Muscle layer of colon (tissue), 2 donors: ENCODE results near the gene RRP1.
"Not testable (repeated sequence)": the region's sequence is repeated elsewhere in the genome, so short reads cannot be mapped to it uniquely, and the experiment has no call there.

Source experiments
- H3K27ac ChIP-seq: one replicate; pipeline ENCODE4 v1.7.0; 2013; ENCODE audit warnings: low read depth, mild to moderate bottlenecking, low read length, moderate library complexity
- H3K27me3 ChIP-seq, 2 donors: one replicate each; pipeline ENCODE4 v1.7.0; 2013; ENCODE audit warnings: low read length in 2 of 2, mild to moderate bottlenecking in 2 of 2; ENCODE audit not compliant: insufficient read depth in 2 of 2, control insufficient read depth in 1 of 2
- H3K36me3 ChIP-seq: one replicate; pipeline ENCODE4 v1.7.0; 2013; ENCODE audit warnings: mild to moderate bottlenecking, low read length; ENCODE audit not compliant: insufficient read depth
- H3K4me1 ChIP-seq: one replicate; pipeline ENCODE4 v1.7.0; 2013; ENCODE audit warnings: mild to moderate bottlenecking, low read length; ENCODE audit not compliant: insufficient read depth
- H3K4me3 ChIP-seq, 2 donors: one replicate each; pipeline ENCODE4 v1.7.0; 2013; ENCODE audit warnings: low read length in 2 of 2, low read depth in 1 of 2, mild to moderate bottlenecking in 1 of 2, moderate library complexity in 1 of 2
- H3K9ac ChIP-seq: one replicate; pipeline ENCODE4 v1.7.0; 2013; ENCODE audit warnings: low read length
- H3K9me3 ChIP-seq: one replicate; pipeline ENCODE4 v1.7.0; 2013; ENCODE audit warnings: mild to moderate bottlenecking, low read length
- donor health status: abdominal sarcoma.
- donor health status: Adenocarcinoma of cecum.

The RRP1 gene

DNA sequence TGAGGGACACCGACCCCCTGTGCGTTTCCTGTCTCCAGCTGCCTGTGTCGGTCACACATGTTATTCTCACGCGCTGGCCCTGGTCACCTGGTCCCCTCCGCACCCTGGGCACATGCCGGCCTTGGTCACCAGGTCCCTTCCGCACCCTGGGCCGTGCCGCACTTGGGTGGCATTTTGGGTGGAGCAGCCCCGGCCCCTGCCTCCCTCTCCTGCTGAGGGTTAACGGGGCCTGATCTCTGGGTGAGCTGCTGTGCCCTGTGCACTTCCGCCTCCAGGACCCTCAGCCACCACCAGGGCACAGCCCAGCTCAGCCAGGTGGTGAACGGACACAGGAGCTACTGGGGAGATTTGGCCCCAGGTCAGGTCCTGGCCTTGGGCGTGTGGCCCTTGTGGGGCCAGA, 26.6 kb downstream of the RRP1 start:
- Histone ChIP-seq H3K4me1 (peaks cover 4% of the 10 kb centered on the region), H3K27me3 (peaks cover 0 to 12% of the 10 kb centered on the region in 2 donors), H3K36me3 (no peaks in the 10 kb centered on the region), H3K4me3 (no peak overlapping the region), H3K9me3 (no peaks in the 10 kb centered on the region), H3K9ac (no peak overlapping the region), H3K27ac (no peak overlapping the region)

- Histone ChIP-seq H3K4me3 (no peak overlapping the region), H3K36me3 (no peaks in the 10 kb centered on the region), H3K9ac (no peak overlapping the region), H3K4me1 (no peaks in the 10 kb centered on the region), H3K27ac (no peak overlapping the region), H3K9me3 (no peaks in the 10 kb centered on the region), H3K27me3 (peaks cover 0 to 12% of the 10 kb centered on the region in 2 donors)
These were observed 27.3 kb downstream of the RRP1 start for GRCh38 chr21:43816611-43817071.

DNA sequence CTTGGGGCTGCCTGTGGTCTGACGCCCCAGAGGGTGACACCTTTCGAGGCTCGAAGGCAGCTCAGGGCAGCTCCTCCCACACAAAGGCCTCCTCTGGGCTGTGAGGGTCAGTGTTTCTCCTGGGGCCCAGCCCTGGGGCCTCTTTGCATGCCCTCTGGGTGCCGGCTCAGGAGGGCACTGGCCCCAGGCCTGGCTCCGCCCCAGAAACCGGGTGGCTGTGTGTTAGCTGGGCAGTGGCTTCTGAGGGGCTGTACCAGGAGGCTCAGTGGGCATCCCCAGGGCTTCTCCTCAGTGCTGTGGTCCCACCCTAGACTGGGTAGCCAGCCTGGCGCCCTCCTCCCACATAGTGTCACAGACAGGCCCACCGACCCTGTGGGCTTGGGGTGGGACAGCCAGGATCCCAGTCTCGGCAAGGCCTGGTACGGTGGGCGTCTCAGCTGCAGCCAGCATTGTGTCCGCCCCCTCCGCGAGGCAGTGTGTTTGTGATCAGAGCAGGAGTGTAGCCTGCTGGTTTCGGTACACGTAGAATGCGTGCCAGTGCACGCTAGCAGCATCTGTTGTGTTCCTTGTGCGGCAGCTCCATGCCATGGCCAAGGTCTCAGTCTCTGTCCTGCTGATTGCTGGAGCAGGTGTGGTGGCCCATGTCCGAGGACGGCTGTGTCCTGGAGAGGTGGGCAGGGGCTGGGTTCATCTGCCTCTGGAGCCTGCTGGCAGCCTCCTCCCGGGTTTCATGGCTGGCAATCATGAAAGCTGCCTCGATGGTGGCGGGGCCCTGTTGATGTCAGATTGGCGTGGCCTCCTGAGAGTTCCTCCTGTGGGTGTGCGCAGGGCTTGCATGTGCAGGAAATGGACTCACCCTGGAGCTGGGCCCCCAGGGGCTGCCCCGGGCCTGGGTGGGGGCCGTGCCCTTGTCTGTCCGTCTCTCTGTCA, 28.0 kb downstream of the RRP1 start:
- H3K4me3 ChIP-seq: no peak overlapping the region

DNA sequence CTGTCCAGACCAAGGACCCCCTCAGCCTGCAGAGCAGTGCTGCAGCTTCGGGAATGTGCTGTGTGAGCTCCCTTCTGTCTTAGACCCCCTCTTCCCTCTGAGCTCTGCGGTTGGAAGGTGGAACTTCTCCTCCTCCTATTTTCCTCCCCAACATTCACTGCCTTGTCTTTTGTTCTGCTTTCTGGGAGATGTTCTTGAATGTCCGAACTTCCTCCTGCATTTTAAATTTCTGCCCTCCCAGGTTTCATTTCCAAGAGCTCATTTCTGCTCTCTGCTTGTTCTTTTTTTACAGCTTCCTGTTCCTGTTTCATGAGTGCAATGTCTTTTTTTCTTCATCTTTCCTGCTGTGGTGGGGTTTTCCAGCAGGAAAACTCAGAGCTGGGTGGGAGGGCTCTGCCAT, 29.3 kb downstream of the RRP1 start:
- Histone ChIP-seq H3K9me3 (no peaks in the 10 kb centered on the region), H3K36me3 (no peaks in the 10 kb centered on the region), H3K9ac (no peak overlapping the region), H3K27ac (no peak overlapping the region), H3K27me3 (peaks cover 0 to 12% of the 10 kb centered on the region in 2 donors), H3K4me3 (no peak overlapping the region), H3K4me1 (no peaks in the 10 kb centered on the region)

More for the DNA sequence above, 28.0 kb downstream of the RRP1 start:
- H3K27me3 ChIP-seq: peaks cover 0 to 12% of the 10 kb centered on the region in 2 donors
- H3K9me3 ChIP-seq: no peaks in the 10 kb centered on the region
- no peaks in the 10 kb centered on the region for H3K36me3 ChIP-seq
- H3K27ac ChIP-seq: no peak overlapping the region
- H3K4me1 ChIP-seq: no peaks in the 10 kb centered on the region
- no peak overlapping the region for H3K9ac ChIP-seq

GRCh38 chr21:43819511-43820405, 30.4 kb downstream of the RRP1 start:
- H3K27ac ChIP-seq: no peak overlapping the region

DNA sequence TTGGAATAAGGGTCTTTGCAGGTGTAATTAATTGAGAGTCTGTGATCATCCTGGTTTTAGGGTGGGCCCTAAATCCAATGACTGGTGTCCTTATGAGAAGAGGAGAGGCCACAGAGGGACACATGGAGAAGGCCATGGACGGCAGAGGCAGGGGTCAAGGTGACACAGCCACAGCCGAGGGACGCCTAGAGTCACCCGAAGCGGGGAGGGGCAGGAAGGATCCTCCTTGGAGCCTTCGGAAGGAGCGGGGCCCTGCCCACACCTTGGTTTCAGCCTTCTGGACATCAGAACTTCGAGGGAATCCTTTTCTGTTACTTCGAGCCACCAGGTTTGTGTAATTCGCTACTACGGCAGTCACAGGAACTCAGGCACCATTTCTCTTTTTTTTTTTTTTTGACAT, 31.1 kb downstream of the RRP1 start:
- Histone ChIP-seq H3K4me3 (no peak overlapping the region), H3K27me3 (peaks cover 0 to 8% of the 10 kb centered on the region in 2 donors), H3K27ac (no peak overlapping the region), H3K9ac (no peak overlapping the region), H3K9me3 (no peaks in the 10 kb centered on the region), H3K36me3 (no peaks in the 10 kb centered on the region), H3K4me1 (no peaks in the 10 kb centered on the region)

More at GRCh38 chr21:43819511-43820405, 30.4 kb downstream of the RRP1 start:
- no peaks in the 10 kb centered on the region for H3K4me1 ChIP-seq
- no peak overlapping the region for H3K9ac ChIP-seq
- no peak overlapping the region for H3K4me3 ChIP-seq
- peaks cover 0 to 9% of the 10 kb centered on the region in 2 donors for H3K27me3 ChIP-seq
- H3K36me3 ChIP-seq: no peaks in the 10 kb centered on the region
- no peaks in the 10 kb centered on the region for H3K9me3 ChIP-seq

- H3K27ac ChIP-seq, H3K36me3 ChIP-seq, H3K9ac ChIP-seq, H3K4me1 ChIP-seq, H3K4me3 ChIP-seq, H3K9me3 ChIP-seq: not testable (repeated sequence)
- H3K27me3 ChIP-seq: peaks cover 0 to 16% of the 10 kb centered on the region in 2 donors
These were observed 32.8 kb downstream of the RRP1 start for GRCh38 chr21:43822166-43822565.

DNA sequence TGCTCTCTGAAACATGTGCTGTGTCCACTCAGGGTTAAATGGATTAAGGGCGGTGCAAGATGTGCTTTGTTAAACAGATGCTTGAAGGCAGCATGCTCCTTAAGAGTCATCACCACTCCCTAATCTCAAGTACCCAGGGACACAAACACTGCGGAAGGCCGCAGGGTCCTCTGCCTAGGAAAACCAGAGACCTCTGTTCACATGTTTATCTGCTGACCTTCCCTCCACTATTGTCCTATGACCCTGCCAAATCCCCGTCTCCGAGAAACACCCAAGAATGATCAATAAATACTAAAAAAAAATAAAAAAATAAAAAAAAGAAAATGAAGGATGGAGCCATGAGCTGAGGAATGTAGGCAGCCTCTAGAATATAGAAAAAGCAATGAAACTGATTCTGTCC, 33.4 kb downstream of the RRP1 start:
- not testable (repeated sequence) for H3K4me1 ChIP-seq, H3K4me3 ChIP-seq, H3K9ac ChIP-seq, H3K36me3 ChIP-seq, H3K27ac ChIP-seq, H3K9me3 ChIP-seq
- peaks cover 0 to 16% of the 10 kb centered on the region in 2 donors for H3K27me3 ChIP-seq

DNA sequence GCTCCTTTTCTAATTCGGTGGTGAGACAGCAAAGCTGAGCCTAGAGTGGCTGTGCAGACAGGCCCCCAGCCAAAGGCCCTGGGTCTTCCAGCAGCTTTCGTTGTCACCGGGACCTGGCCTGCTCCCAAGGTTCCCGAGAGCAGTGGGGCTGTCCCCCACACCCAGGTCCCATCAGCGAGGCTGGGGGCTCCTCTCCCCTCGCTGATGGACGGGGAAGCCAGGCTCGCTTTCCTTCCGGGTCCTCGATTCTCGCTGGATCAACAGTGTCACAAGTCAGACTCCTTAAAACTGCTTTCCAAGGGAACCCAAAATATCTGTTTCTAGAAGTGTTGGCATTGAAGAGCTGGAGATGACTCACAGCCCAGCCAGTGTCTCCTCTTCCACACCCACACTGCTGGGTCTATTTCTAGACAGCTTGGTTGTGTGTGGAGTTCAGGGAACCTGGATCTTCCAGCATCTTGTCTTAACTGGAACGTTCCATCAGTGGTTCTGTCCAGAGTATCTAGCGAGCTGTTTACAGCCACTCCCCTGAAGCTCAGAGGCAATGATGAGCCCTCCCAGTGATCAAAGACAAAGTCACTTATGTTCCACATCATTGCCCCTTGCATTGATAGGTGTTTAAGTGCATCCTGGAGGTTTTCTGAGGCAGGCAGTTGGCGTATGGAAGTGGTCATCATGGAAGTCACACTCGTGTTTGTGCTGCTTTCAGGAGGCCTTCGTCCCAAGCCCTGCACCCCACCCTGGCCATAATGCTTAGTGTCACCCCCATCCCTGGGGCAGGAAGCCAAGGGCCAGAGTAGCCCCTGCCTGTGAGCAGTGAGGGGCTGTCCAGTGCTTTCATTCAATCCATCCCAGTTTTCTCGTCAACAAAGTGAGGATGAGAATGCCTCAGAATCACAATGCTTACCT, 35.2 kb downstream of the RRP1 start:
- Histone ChIP-seq H3K9ac (no peak overlapping the region), H3K9me3 (no peaks in the 10 kb centered on the region), H3K36me3 (no peaks in the 10 kb centered on the region), H3K27me3 (peaks cover 0 to 16% of the 10 kb centered on the region in 2 donors), H3K4me3 (no peak overlapping the region), H3K4me1 (no peaks in the 10 kb centered on the region), H3K27ac (no peak overlapping the region)

DNA sequence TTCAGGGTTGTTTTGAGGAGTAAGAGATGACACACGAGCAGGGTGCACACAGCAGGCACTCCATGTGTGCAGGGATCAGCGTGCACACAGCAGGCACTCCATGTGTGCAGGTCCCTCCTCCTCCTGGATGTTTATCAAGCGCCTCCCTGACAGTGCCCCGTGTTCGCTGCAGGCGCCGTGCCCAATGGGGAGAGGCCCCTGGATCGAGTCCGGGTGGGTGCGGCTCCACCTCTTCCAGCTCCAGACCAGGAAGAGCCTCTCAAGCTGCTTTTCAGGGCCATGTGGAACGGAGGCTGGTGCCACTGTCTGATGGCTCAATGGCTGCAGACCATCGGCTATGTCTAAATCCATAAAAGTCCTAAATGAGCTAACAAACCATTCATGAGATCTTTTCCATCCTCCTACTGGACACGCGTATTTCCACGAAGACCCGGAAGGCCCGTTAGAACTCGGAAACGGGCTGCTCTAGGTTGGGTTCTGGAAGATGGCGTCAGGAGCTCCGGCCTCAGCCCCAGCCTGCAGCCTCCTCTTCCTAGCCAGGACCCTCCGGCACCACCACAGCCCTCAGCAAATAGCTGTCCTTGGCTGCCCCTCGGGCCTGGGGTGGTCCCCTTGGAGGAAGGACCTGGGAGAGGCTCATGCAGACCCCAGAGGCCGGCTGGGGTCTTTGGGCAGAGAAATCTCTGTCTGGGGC, 36.0 kb downstream of the RRP1 start:
- H3K36me3 ChIP-seq: no peaks in the 10 kb centered on the region
- no peaks in the 10 kb centered on the region for H3K4me1 ChIP-seq
- no peak overlapping the region for H3K9ac ChIP-seq
- H3K9me3 ChIP-seq: no peaks in the 10 kb centered on the region
- no peak overlapping the region for H3K27ac ChIP-seq
- H3K4me3 ChIP-seq: no peak overlapping the region
- H3K27me3 ChIP-seq: peaks cover 0 to 16% of the 10 kb centered on the region in 2 donors
